IMR-90 (cell line): ENCODE results near the gene STAT5B. TPM values are rescaled to one million over a fixed set of nuclear protein-coding genes. Genes with fewer than 3 reads are reported as not detected.

Experiments
- CEBPB ChIP-seq: IDR thresholded peaks from 2 replicates; pipeline ENCODE4 v1.6.1; 2012; ENCODE audit warnings: low read depth, low read length, improper control_type of control experiment
- CTCF ChIP-seq: conservative IDR thresholded peaks from 2 replicates; pipeline ENCODE4 v1.5.1; 2012; ENCODE audit warnings: mild to moderate bottlenecking, low read depth, low read length, improper control_type of control experiment
- ELK1 ChIP-seq: fragments of 150-350 bp; IDR thresholded peaks from 2 replicates; pipeline ENCODE4 v1.6.1; 2016; ENCODE audit warnings: low read depth, mild to moderate bottlenecking, low read length, moderate library complexity, borderline replicate concordance
- polyA plus RNA-seq, 3 experiments: library from polyadenylated mRNA; depleted of rRNA; stranded (reverse); fragments of >200 nt; gene quantifications; 2 replicates each; pipeline ENCODE4 v1.2.3, GENCODE V29; 2012; ENCODE audit warnings: low replicate concordance in 1 of 3
- total RNA-seq: library from RNA; depleted of rRNA; stranded (reverse); fragments of >200 nt; gene quantifications from 2 replicates; pipeline ENCODE4 v1.2.3, GENCODE V29; 2012

Gene STAT5B
- total and polyA plus RNA-seq, 2 of the 4 experiments (the other 2 are of a cell fraction), result 24.4 to 29.6 TPM

- no peak for TF ChIP-seq CTCF
- TF ChIP-seq CEBPB, result no peak
- no peak for TF ChIP-seq ELK1
Observed at GRCh38 chr17:42189651-42189965, 86.6 kb downstream of the STAT5B start (continued).
